HepG2 (cell line): ENCODE results near the gene HAUS5. TPM values are rescaled to one million over a fixed set of nuclear protein-coding genes. Genes with fewer than 3 reads are reported as not detected.

Experiments
- ADNP ChIP-seq: sonication (generic); formaldehyde crosslinking; IDR thresholded peaks from 2 replicates; pipeline ENCODE4 v1.4.0; 2020; ENCODE audit warnings: missing genetic modification reagents
- AGO1 ChIP-seq: fragments of 200-400 bp; formaldehyde crosslinking; IDR thresholded peaks from 2 replicates; pipeline ENCODE4 v1.6.1; 2017; ENCODE audit warnings: mild to moderate bottlenecking, low read depth, low read length, moderate library complexity; ENCODE audit not compliant: poor library complexity, severe bottlenecking
- CBFB ChIP-seq: sonication (generic); formaldehyde crosslinking; IDR thresholded peaks from 2 replicates; pipeline ENCODE4 v1.4.0; 2020; ENCODE audit warnings: missing genetic modification reagents
- HHEX ChIP-seq: IDR thresholded peaks from 2 replicates; pipeline ENCODE4 v1.6.1; 2016; ENCODE audit warnings: control low read depth
- KLF6 ChIP-seq: IDR thresholded peaks from 2 replicates; pipeline ENCODE4 v1.8.0; 2016; ENCODE audit warnings: missing biosample characterization, missing genetic modification reagents
- MATR3 ChIP-seq: sonication (generic); formaldehyde crosslinking; IDR thresholded peaks from 2 replicates; pipeline ENCODE4 v1.4.0; 2020; ENCODE audit warnings: missing genetic modification reagents
- MXD1 ChIP-seq: sonication (generic); formaldehyde crosslinking; IDR thresholded peaks from 2 replicates; pipeline ENCODE4 v1.4.0; 2020; ENCODE audit warnings: mild to moderate bottlenecking, missing genetic modification reagents
- POGZ ChIP-seq: sonication (generic); formaldehyde crosslinking; IDR thresholded peaks from 2 replicates; pipeline ENCODE4 v1.4.0; 2020; ENCODE audit warnings: mild to moderate bottlenecking, missing genetic modification reagents
- RFXAP ChIP-seq: sonication (generic); formaldehyde crosslinking; IDR thresholded peaks from 2 replicates; pipeline ENCODE4 v1.4.0; 2020; ENCODE audit warnings: missing genetic modification reagents, borderline replicate concordance
- SNRNP70 ChIP-seq: fragments of 200-400 bp; formaldehyde crosslinking; IDR thresholded peaks from 2 replicates; pipeline ENCODE4 v1.6.1; 2017; ENCODE audit warnings: mild to moderate bottlenecking, low read depth, low read length, moderate library complexity
- SP1 ChIP-seq, 2 experiments: fragments of 450-650 bp in 1 of 2; sonication (generic) in 1 of 2; formaldehyde crosslinking in 1 of 2; IDR thresholded peaks; 2 replicates each; pipeline versions ENCODE4 v1.4.0 to v1.6.1; 2016 to 2020; ENCODE audit warnings: missing genetic modification reagents in 1 of 2
- SP5 ChIP-seq: IDR thresholded peaks from 2 replicates; pipeline ENCODE4 v1.6.1; 2016; ENCODE audit warnings: low read depth, borderline replicate concordance
- SRF ChIP-seq: IDR thresholded peaks from 2 replicates; pipeline ENCODE4 v1.6.1; 2011; ENCODE audit warnings: mild to moderate bottlenecking, low read depth, low read length, moderate library complexity
- TARDBP ChIP-seq: sonication (generic); formaldehyde crosslinking; IDR thresholded peaks from 2 replicates; pipeline ENCODE4 v1.8.0; 2022; ENCODE audit warnings: mild to moderate bottlenecking, missing genetic modification reagents
- TBP ChIP-seq: sonication (generic); formaldehyde crosslinking; IDR thresholded peaks from 2 replicates; pipeline ENCODE4 v1.5.0; 2020; ENCODE audit warnings: missing genetic modification reagents
- ZBTB46 ChIP-seq: sonication (generic); formaldehyde crosslinking; IDR thresholded peaks from 2 replicates; pipeline ENCODE4 v1.4.0; 2020; ENCODE audit warnings: mild to moderate bottlenecking, missing genetic modification reagents, borderline replicate concordance
- ZFP1 ChIP-seq: IDR thresholded peaks from 2 replicates; pipeline ENCODE4 v1.6.1; 2016
- ZGPAT ChIP-seq: IDR thresholded peaks from 2 replicates; pipeline ENCODE4 v1.6.1; 2016; ENCODE audit warnings: mild to moderate bottlenecking
- ZNF20 ChIP-seq: sonication (generic); formaldehyde crosslinking; IDR thresholded peaks from 2 replicates; pipeline ENCODE4 v1.4.0; 2020; ENCODE audit warnings: mild to moderate bottlenecking, moderate library complexity, missing genetic modification reagents
- ZNF451 ChIP-seq: sonication (generic); formaldehyde crosslinking; IDR thresholded peaks from 2 replicates; pipeline ENCODE4 v1.5.0; 2020; ENCODE audit warnings: mild to moderate bottlenecking, missing genetic modification reagents
- ZNF841 ChIP-seq: sonication (generic); formaldehyde crosslinking; IDR thresholded peaks from 2 replicates; pipeline ENCODE4 v1.8.1; 2023; ENCODE audit warnings: missing genetic modification reagents, borderline replicate concordance
- polyA plus RNA-seq, 8 experiments: library from polyadenylated mRNA; depleted of rRNA in 3 of 8; stranded (reverse) in 7 of 8; unstranded in 1 of 8; fragments of >200 nt; fragmentation: Illumina TruSeq in 4 of 8; extraction: Trizol in 4 of 8; gene quantifications; 2 replicates each; pipeline versions ENCODE4 v1.2.1 to v1.2.3, GENCODE V29; 2011 to 2016; ENCODE audit warnings: low read depth in 4 of 8, missing spikeins in 1 of 8, mixed read lengths in 1 of 8; ENCODE audit not compliant: insufficient read depth in 1 of 8
- total RNA-seq, 5 experiments: library from RNA; depleted of rRNA; stranded (reverse); fragments of >200 nt; fragmentation: Illumina TruSeq; extraction: Trizol; gene quantifications; 2 replicates each; pipeline ENCODE4 v1.2.3, GENCODE V29; 2016; ENCODE audit warnings: low read depth in 1 of 5
- TF ChIP-seq, protein P1 (sequence below): sonication (generic); formaldehyde crosslinking; IDR thresholded peaks from 2 replicates; pipeline ENCODE4 v1.4.0; 2020; ENCODE audit warnings: mild to moderate bottlenecking, missing genetic modification reagents
- TF ChIP-seq, protein P2 (sequence below): fragments of 450-650 bp; IDR thresholded peaks from 2 replicates; pipeline ENCODE4 v1.6.1; 2017
- TF ChIP-seq, protein P3 (sequence below): sonication (generic); formaldehyde crosslinking; IDR thresholded peaks from 2 replicates; pipeline ENCODE4 v1.5.0; 2020; ENCODE audit warnings: mild to moderate bottlenecking, low read depth, missing genetic modification reagents, borderline replicate concordance

Gene HAUS5
- total and polyA plus RNA-seq, 2 of the 13 experiments (the other 11 are each of a cell fraction or from before 2014, with no cell fraction given): 10.3 to 17.7 TPM

DNA sequence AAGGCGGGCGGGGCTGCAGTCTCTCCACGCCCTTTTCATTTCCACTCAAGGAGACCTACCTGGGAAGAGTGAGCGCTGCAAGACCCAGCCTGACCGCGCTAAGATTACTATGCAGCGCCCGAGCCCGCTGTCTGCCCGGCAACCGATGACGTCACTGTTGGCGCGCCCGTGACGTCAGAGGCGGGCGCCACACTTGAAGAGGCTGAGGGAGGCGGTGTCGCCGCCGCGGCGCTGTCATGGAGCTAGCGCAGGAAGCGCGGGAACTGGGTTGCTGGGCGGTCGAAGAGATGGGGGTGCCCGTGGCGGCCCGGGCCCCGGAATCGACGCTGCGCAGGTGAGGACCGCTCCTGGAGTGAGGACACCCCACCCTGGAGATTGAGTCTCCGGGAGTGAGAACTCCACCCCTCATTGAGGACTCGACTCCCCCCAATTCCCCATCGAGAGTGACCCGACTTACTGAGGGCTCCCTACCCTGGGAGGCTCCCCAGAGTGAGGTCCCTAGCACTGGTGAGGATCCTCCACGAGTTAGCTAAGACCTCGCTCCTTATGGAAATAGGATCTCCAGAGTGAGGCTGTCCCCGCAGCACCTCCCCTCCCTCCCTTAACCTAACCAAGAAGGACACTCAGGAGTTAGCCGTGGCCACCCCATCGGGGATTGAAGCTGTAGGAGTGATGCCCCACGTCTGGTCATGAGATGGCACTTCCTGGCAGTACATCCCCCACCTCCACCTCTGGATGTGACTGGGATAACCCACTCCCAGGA, at the start of gene HAUS5 (continued):
- TF ChIP-seq ZBTB46 (no peak), ZGPAT (CRISPR knock-in tag) (peak; percentile 78), ADNP (CRISPR knock-in tag) (no peak), CBFB (peak; percentile 59; the same call in 1 of the 2 replicates), MATR3 (CRISPR knock-in tag) (no peak), MXD1 (peak; percentile 41; the same call in 1 of the 2 replicates), ZNF841 (CRISPR knock-in tag) (no peak), KLF6 (0 out of 2 replicates have a peak, but pooled peaks have one; percentile 36), ZNF20 (CRISPR knock-in tag) (no peak), SP5 (no peak), SP1 (IDR thresholded peaks at IDR 0.05) (no peak), SP1 (CRISPR knock-in tag; IDR thresholded peaks at IDR 0.05) (peak; percentile 78), SRF (peak; percentile 70; the same call in 1 of the 2 replicates), POGZ (CRISPR knock-in tag) (peak; percentile 76), HHEX (CRISPR knock-in tag) (no peak), ZNF451 (CRISPR knock-in tag) (0 out of 2 replicates have a peak, but pooled peaks have one; percentile 56), TARDBP (peak; percentile 73; the same call in 1 of the 2 replicates), SNRNP70 (no peak), ZFP1 (no peak; the same call in 1 of the 2 replicates), TBP (CRISPR knock-in tag) (0 out of 2 replicates have a peak, but pooled peaks have one; percentile 74), AGO1 (peak; percentile 25), RFXAP (CRISPR knock-in tag) (peak; percentile 100)
- TF ChIP-seq, protein P1, sequence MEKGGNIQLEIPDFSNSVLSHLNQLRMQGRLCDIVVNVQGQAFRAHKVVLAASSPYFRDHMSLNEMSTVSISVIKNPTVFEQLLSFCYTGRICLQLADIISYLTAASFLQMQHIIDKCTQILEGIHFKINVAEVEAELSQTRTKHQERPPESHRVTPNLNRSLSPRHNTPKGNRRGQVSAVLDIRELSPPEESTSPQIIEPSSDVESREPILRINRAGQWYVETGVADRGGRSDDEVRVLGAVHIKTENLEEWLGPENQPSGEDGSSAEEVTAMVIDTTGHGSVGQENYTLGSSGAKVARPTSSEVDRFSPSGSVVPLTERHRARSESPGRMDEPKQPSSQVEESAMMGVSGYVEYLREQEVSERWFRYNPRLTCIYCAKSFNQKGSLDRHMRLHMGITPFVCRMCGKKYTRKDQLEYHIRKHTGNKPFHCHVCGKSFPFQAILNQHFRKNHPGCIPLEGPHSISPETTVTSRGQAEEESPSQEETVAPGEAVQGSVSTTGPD (CRISPR knock-in tag): no peak
- TF ChIP-seq, protein P2, sequence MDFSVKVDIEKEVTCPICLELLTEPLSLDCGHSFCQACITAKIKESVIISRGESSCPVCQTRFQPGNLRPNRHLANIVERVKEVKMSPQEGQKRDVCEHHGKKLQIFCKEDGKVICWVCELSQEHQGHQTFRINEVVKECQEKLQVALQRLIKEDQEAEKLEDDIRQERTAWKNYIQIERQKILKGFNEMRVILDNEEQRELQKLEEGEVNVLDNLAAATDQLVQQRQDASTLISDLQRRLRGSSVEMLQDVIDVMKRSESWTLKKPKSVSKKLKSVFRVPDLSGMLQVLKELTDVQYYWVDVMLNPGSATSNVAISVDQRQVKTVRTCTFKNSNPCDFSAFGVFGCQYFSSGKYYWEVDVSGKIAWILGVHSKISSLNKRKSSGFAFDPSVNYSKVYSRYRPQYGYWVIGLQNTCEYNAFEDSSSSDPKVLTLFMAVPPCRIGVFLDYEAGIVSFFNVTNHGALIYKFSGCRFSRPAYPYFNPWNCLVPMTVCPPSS: no peak
- TF ChIP-seq, protein P3, sequence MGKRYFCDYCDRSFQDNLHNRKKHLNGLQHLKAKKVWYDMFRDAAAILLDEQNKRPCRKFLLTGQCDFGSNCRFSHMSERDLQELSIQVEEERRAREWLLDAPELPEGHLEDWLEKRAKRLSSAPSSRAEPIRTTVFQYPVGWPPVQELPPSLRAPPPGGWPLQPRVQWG (CRISPR knock-in tag): no peak
